ENCODE measurements around the gene LMTK2. TPM values are rescaled to one million over a fixed set of nuclear protein-coding genes. Genes with fewer than 3 reads are reported as not detected.

The LMTK2 gene
- total and polyA plus RNA-seq, 2 experiments from 2014 or later, result 6.7 to 23.8 TPM

- TF ChIP-seq CTCF (IDR thresholded peaks at IDR 0.05; ENCODE audit: low read depth, low read length), result no peak
- no peaks in the 10 kb centered on the region for H3K27me3 ChIP-seq
- DNase-seq (ENCODE audit: low read depth in 1 of 2, low spot score in 1 of 2), result no peak
- no peak overlapping the region for H3K4me3 ChIP-seq
- H3K9me3 ChIP-seq (ENCODE audit: low read depth), result no peaks in the 10 kb centered on the region
- no peak overlapping the region for H3K27ac ChIP-seq
- H3K36me3 ChIP-seq, result peaks cover 10% of the 10 kb centered on the region
- H3K4me1 ChIP-seq (ENCODE audit: low read depth), result no peaks in the 10 kb centered on the region
Observed at GRCh38 chr7:98199131-98199530, 92.5 kb downstream of the LMTK2 start.

GRCh38 chr7:98200364-98200763 lies 93.7 kb downstream of the LMTK2 start:
- H3K9me3 ChIP-seq (ENCODE audit: low read depth), result no peaks in the 10 kb centered on the region

GRCh38 chr7:98202367-98203195 lies 95.9 kb downstream of the LMTK2 start:
- H3K27ac ChIP-seq, result no peak overlapping the region
- H3K4me1 ChIP-seq (ENCODE audit: low read depth), result no peaks in the 10 kb centered on the region
- no peak for TF ChIP-seq CTCF (IDR thresholded peaks at IDR 0.05; ENCODE audit: low read depth, low read length)
- H3K36me3 ChIP-seq, result peaks cover 11% of the 10 kb centered on the region
- H3K4me3 ChIP-seq, result no peak overlapping the region
- H3K9me3 ChIP-seq (ENCODE audit: low read depth), result no peaks in the 10 kb centered on the region
- no peak for DNase-seq (ENCODE audit: low read depth in 1 of 2, low spot score in 1 of 2)
- H3K27me3 ChIP-seq, result no peaks in the 10 kb centered on the region

More at GRCh38 chr7:98200364-98200763, 93.7 kb downstream of the LMTK2 start:
- no peaks in the 10 kb centered on the region for H3K27me3 ChIP-seq
- no peak overlapping the region for H3K27ac ChIP-seq
- no peak for DNase-seq (ENCODE audit: low read depth in 1 of 2, low spot score in 1 of 2)
- no peak for TF ChIP-seq CTCF (IDR thresholded peaks at IDR 0.05; ENCODE audit: low read depth, low read length)
- no peaks in the 10 kb centered on the region for H3K36me3 ChIP-seq
- H3K4me3 ChIP-seq, result no peak overlapping the region
- no peaks in the 10 kb centered on the region for H3K4me1 ChIP-seq (ENCODE audit: low read depth)

- peaks cover 11% of the 10 kb centered on the region for H3K36me3 ChIP-seq
- no peaks in the 10 kb centered on the region for H3K27me3 ChIP-seq
- H3K4me1 ChIP-seq (ENCODE audit: low read depth), result no peaks in the 10 kb centered on the region
- H3K9me3 ChIP-seq (ENCODE audit: low read depth), result no peaks in the 10 kb centered on the region
- TF ChIP-seq CTCF (IDR thresholded peaks at IDR 0.05; ENCODE audit: low read depth, low read length), result no peak
- no peak for DNase-seq (ENCODE audit: low read depth in 1 of 2, low spot score in 1 of 2)
- no peak overlapping the region for H3K27ac ChIP-seq
- H3K4me3 ChIP-seq, result no peak overlapping the region
Observed at GRCh38 chr7:98203261-98203963, 96.8 kb downstream of the LMTK2 start.

GRCh38 chr7:98203964-98204605 lies 97.4 kb downstream of the LMTK2 start:
- no peak overlapping the region for H3K27ac ChIP-seq
- no peak overlapping the region for H3K4me3 ChIP-seq

More at GRCh38 chr7:98203964-98204605, 97.4 kb downstream of the LMTK2 start:
- Histone ChIP-seq H3K9me3 (ENCODE audit: low read depth) (no peaks in the 10 kb centered on the region), H3K4me1 (ENCODE audit: low read depth) (no peaks in the 10 kb centered on the region), H3K36me3 (peaks cover 11% of the 10 kb centered on the region), H3K27me3 (no peaks in the 10 kb centered on the region)
- no peak for TF ChIP-seq CTCF (IDR thresholded peaks at IDR 0.05; ENCODE audit: low read depth, low read length)
- DNase-seq (ENCODE audit: low read depth in 1 of 2, low spot score in 1 of 2), result no peak

Data from cardiac muscle cell (in vitro differentiated cells and primary cell).